ENCODE data around the gene MCOLN1. TPM values are rescaled to one million over a fixed set of nuclear protein-coding genes. Genes with fewer than 3 reads are reported as not detected.
"Not testable (repeated sequence)": the region's sequence is repeated elsewhere in the genome, so short reads cannot be mapped to it uniquely, and the experiment has no call there.

Gene MCOLN1
- total and polyA plus RNA-seq, 4 donors, result 10.9 to 17.0 (median 13.7) TPM

GRCh38 chr19:7535047-7535997, 12.9 kb downstream of the MCOLN1 start, which contains the start of gene PNPLA6 (continued):
- TF ChIP-seq CTCF (IDR thresholded peaks at IDR 0.05; ENCODE audit: low read depth, low read length, missing input control), result no peak
- TF ChIP-seq NR2F2 (IDR thresholded peaks at IDR 0.05), result no peak
- TF ChIP-seq FOXA1 (IDR thresholded peaks at IDR 0.05), result no peak

- H3K27me3 ChIP-seq (ENCODE audit: control insufficient read depth in 4 of 4, insufficient read depth in 4 of 4, low read length in 3 of 4), result no peaks in the 10 kb centered on the region
- peak overlapping the region in 1 of 2 donors; percentile 88 for H3K9ac ChIP-seq (ENCODE audit: low read depth in 1 of 2, low read length in 2 of 2)
- H3K27ac ChIP-seq (ENCODE audit: low read depth in 1 of 2, low read length in 2 of 2), result peak overlapping the region; percentile 84 to 95
- H3K4me3 ChIP-seq (ENCODE audit: low read depth in 1 of 3, low read length in 3 of 3), result peak overlapping the region; percentile 59 to 94 (median 71)
- peak; percentile 61 for DNase-seq (ENCODE audit: low spot score)
- no peak for TF ChIP-seq NR2F2 (IDR thresholded peaks at IDR 0.05)
- TF ChIP-seq FOXA1 (IDR thresholded peaks at IDR 0.05), result no peak
- no peak for TF ChIP-seq MAX (IDR thresholded peaks at IDR 0.05)
- no peak for TF ChIP-seq FOXA2 (IDR thresholded peaks at IDR 0.05)
- no peaks in the 10 kb centered on the region for H3K9me3 ChIP-seq (ENCODE audit: control insufficient read depth in 4 of 4, low read length in 3 of 4)
- H3K36me3 ChIP-seq (ENCODE audit: control insufficient read depth in 4 of 4, insufficient read depth in 3 of 4, low read depth in 1 of 4, low read length in 3 of 4), result peaks cover 3 to 25% (median 6%) of the 10 kb centered on the region in 4 donors
- 35% methylated on average over 30 of the region's 30 CpGs for WGBS
- H3K4me1 ChIP-seq (ENCODE audit: control insufficient read depth in 4 of 4, insufficient read depth in 4 of 4, low read length in 3 of 4), result peaks cover 4 to 31% (median 22%) of the 10 kb centered on the region in 4 donors
Observed at GRCh38 chr19:7535998-7536695, 13.7 kb downstream of the MCOLN1 start.

- not testable (repeated sequence) for DNase-seq (ENCODE audit: low spot score); H3K27me3 ChIP-seq (ENCODE audit: control insufficient read depth in 4 of 4, insufficient read depth in 4 of 4, low read length in 3 of 4); H3K9me3 ChIP-seq (ENCODE audit: control insufficient read depth in 4 of 4, low read length in 3 of 4); H3K4me3 ChIP-seq (ENCODE audit: low read depth in 1 of 3, low read length in 3 of 3); H3K9ac ChIP-seq (ENCODE audit: low read depth in 1 of 2, low read length in 2 of 2); H3K27ac ChIP-seq (ENCODE audit: low read depth in 1 of 2, low read length in 2 of 2)
- Histone ChIP-seq H3K4me1 (ENCODE audit: control insufficient read depth in 4 of 4, insufficient read depth in 4 of 4, low read length in 3 of 4) (peaks cover 0 to 23% (median 17%) of the 10 kb centered on the region in 4 donors), H3K36me3 (ENCODE audit: control insufficient read depth in 4 of 4, insufficient read depth in 3 of 4, low read depth in 1 of 4, low read length in 3 of 4) (peaks cover 14 to 47% (median 16%) of the 10 kb centered on the region in 4 donors)
- WGBS, result 96% methylated on average over 5 of the region's 5 CpGs
Observed at GRCh38 chr19:7538990-7539389, 16.6 kb downstream of the MCOLN1 start.

GRCh38 chr19:7539827-7540425, 17.5 kb downstream of the MCOLN1 start:
- H3K27me3 ChIP-seq (ENCODE audit: control insufficient read depth in 4 of 4, insufficient read depth in 4 of 4, low read length in 3 of 4), result no peaks in the 10 kb centered on the region
- no peaks in the 10 kb centered on the region for H3K9me3 ChIP-seq (ENCODE audit: control insufficient read depth in 4 of 4, low read length in 3 of 4)
- H3K27ac ChIP-seq (ENCODE audit: low read depth in 1 of 2, low read length in 2 of 2), result no peak overlapping the region
- H3K36me3 ChIP-seq (ENCODE audit: control insufficient read depth in 4 of 4, insufficient read depth in 3 of 4, low read depth in 1 of 4, low read length in 3 of 4), result peaks cover 14 to 49% (median 19%) of the 10 kb centered on the region in 4 donors
- 98% methylated on average over 28 of the region's 28 CpGs for WGBS
- H3K4me3 ChIP-seq (ENCODE audit: low read depth in 1 of 3, low read length in 3 of 3), result no peak overlapping the region
- H3K4me1 ChIP-seq (ENCODE audit: control insufficient read depth in 4 of 4, insufficient read depth in 4 of 4, low read length in 3 of 4), result peaks cover 0 to 14% (median 10%) of the 10 kb centered on the region in 4 donors
- H3K9ac ChIP-seq (ENCODE audit: low read depth in 1 of 2, low read length in 2 of 2), result no peak overlapping the region
- DNase-seq (ENCODE audit: low spot score), result no peak
- TF ChIP-seq HNF4G (IDR thresholded peaks at IDR 0.05), result no peak
- TF ChIP-seq TAF1 (conservative IDR thresholded peaks at IDR 0.05), result no peak
- no peak for TF ChIP-seq ATF3 (IDR thresholded peaks at IDR 0.05)
- no peak for TF ChIP-seq SP1 (IDR thresholded peaks at IDR 0.05)
- no peak for TF ChIP-seq RXRA (IDR thresholded peaks at IDR 0.05)
- TF ChIP-seq FOXA1 (IDR thresholded peaks at IDR 0.05), result no peak
- no peak for TF ChIP-seq GABPA (IDR thresholded peaks at IDR 0.05 in 1 of 2, conservative IDR thresholded peaks at IDR 0.05 in 1 of 2)
- no peak for TF ChIP-seq FOXA2 (IDR thresholded peaks at IDR 0.05)
- TF ChIP-seq RAD21 (IDR thresholded peaks at IDR 0.05), result no peak
- TF ChIP-seq YY1 (IDR thresholded peaks at IDR 0.05), result no peak
- no peak for TF ChIP-seq REST (IDR thresholded peaks at IDR 0.05)
- no peak for TF ChIP-seq HNF4A (conservative IDR thresholded peaks at IDR 0.05)
- no peak for TF ChIP-seq EGR1 (IDR thresholded peaks at IDR 0.05; ENCODE audit: low read depth in 2 of 2)

Measured in liver (tissue), 9 donors.